NK-92 treated with Interleukin-12 subunit alpha and Interleukin-12 subunit beta, amount 100 ng/mL, for 24 hours (cell line): ENCODE results near the gene MYRIP.
"Not testable (repeated sequence)": the region's sequence is repeated elsewhere in the genome, so short reads cannot be mapped to it uniquely, and the experiment has no call there.

Experiments used
- DNase-seq: peaks from one replicate; lab custom pipeline; 2025; lab: John Stamatoyannopoulos, UW

MYRIP gene

DNA sequence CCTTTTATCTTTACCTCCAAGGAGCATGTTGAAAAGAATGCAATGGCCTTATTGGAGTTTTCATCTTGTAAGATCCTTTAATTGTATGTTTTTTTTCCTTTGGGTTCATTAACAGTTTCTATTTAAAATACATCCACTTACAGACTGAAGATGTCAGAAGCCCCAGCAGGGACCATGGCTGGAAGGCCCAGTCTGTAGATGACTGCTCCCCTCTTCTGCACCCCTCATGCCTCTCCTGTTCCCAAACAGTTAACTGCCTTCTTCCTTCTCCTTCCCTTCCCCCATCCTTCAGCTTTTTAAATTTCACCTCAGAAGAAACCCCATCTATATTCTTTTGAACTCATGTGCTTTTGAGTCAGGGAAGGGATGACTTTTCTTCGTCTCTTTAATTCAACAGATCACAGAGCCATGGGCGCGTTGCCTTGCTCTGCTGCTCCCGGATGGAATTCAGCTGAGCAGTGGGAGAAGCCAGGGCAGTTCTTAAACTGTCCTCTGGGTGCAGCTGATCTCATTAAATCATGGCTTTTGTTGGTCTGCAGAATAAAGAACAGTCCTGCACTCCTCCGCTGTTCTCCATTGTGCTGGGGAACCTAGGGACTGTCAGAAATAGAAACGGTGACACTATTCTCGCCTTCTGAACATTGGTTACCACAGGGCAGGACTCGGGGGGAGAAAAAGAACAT, 428.6 kb downstream of the MYRIP start:
- DNase-seq, result no peak

DNA sequence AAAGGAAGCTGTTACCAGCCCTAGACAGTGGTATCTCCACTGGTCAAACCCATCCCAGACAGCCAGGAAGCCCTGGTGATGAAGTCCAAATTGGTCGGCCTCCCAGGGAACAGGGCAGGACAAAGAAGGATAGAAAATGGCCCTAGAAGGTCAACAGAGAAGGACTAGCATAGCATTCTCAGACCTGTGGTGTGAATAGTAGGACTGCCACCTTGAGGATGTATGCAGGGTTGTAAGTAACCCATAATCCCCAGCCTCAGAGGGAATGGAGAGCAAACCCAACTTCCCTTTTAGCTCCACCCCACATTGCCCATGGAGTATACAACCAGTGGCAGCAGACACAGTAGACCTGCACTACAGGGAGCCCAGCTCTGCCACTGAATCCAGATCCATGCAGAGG, 431.5 kb downstream of the MYRIP start:
- no peak for DNase-seq

DNA sequence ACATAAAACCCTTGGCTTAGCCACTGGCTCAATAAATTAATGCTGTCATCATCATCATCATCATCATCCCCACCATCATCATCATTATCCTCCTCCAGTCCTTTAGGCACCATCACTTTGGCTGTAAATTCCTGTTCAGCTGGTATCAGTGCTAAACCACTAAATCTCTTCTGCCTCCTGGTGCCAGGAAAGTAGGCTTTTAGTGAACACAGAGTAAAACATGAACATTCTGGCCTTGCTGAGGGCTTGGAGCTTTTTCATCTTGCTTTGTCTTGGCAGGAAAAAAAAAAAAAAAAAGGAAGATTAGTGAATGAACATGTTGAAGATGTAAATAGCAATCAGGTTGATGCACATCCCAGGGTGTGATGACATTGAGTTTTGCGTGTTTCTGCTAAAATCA, 432.8 kb downstream of the MYRIP start:
- DNase-seq, result no peak

DNA sequence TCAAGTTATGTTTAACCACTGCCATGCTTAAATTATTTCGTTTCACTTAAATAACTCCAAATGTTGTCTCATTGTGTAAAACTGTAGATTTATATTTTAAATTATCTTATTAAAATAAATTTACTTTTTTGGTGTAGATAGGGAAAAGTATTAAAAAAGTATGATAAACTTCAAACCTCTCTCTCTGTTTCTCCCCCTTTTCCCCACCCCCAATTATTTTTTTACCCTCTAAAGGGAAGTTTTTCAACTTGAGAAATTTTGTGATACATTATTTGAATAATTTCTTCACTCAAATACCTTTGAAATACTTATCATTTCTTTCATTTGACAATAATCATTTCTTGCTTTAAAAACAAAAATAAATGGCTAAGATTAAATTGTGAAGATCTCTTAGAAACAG, 433.2 kb downstream of the MYRIP start:
- DNase-seq, result no peak

DNA sequence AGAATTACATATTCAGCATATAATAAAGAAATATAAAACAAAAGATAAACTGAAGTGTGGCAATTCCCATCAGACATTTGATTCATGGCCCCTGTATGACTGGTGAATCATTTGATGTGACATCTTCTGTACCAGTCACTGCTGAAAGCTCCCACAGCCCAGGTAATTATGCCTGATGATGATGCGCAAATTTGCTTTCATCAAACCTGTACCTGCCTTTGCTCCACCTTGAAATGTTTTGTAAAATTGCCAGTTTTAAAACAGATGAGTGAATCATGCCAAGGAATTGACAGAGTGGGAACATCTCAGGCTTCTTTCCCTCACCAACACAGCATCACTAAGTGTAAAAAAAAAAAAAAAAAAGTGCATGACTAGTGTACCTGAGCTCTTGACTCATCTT, 433.6 kb downstream of the MYRIP start:
- no peak for DNase-seq

DNA sequence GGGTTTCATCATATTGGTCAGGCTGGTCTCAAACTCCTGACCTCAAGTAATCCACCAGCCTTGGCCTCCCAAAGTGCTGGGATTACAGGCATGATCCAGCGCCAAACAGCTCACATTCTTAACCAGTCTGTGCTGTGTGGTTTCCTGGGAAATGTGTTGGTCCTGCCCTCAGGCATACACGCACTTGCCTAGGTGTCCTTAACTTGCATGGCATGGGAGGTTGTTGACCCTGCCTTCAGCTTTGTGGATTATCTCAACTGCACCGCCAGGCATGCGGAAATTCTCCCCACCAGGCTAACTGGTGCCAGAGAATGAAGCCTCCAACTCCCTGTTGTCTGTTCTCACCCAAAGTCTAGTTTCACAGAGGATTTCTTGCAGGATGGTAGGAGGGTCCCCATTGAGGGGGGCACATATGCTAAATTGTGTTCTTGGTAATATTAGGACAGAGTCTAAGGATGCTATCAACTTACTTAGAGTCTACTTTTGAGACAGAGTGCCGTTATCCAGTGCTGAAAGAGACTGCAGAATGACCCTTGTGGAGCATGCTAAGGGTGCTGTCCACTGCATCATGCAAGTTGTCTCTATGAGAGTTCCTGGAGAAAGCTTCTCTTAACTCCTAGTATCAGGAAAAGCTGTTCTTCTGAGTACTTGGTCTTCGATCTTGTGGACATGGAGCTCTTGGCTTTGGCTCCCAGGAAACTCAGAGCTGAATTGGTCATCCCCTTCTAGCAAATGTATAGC, 438.5 kb downstream of the MYRIP start:
- DNase-seq, result no peak

DNA sequence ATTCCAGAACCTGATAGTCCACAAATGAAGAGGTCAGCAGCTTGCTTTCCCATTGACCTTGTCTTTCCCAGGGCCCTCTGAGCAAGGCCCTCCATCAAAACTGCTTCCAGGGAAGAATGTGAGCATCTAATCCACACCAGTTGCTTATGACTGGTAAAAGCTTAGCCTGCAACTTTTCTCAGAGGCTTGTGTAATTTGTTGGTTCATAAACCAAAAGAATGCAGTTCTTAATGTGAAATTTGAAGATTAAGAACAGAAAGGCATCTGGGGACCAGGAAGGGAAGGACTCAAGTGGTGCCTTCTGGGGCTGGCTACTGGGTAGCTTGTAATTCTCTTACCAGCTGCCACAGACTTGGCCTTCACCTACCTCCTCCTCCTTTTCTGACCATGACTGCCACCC, 439.2 kb downstream of the MYRIP start:
- DNase-seq, result no peak

DNA sequence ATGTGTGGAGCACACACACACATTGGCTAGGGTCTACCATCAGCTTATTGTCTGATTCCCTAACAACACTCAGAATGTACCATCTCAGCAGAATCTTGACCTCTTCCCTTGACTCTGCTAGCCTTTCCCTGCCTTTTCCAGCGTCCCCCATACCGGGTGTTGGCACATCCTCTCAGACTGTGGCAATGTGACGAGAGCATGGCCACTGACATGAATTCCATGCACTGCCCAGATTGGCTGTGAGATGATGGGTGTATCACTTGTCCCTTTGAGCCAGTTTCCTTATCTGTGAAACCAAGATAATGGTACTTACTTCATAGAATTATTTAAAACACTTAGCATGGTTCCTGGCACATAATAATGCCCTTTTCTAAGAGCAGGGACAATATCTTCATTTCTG, 439.8 kb downstream of the MYRIP start:
- no peak for DNase-seq

DNA sequence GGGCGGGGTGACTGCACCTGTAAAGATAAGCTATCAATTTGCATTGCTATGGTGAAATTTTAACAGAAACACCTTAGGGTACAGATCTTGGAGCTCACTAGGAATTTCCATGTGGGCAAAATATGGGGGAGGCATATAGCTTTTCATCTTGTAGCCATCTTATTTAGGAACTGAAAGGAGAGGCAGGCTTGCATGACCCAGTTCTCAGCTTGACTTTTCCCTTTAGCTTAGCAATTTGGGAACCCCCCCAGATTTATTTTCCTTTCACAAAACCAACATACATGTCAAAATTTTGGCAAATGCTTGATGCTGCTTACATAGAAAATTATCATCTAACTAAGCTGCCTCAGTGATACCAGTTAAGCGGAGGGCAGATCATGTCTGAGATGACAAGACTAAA, 445.1 kb downstream of the MYRIP start:
- DNase-seq, result no peak

DNA sequence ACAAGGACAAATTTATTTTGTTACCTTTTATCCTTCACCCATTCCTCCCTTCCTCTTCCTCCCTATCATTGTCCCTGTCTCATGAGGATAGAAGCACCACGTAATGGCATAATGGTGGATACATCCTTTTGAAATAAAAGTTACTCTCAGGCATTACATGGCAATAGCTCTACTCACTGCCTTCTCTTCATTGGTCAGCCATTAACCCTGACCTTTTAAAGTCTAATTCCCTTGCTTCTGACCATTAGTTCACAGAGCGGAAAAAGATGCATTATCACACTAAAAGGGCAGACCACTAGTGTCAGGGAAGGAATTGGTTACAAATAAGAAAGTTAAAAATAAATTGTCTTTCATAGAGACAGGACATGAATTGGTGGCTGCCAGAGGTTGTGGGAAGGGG, 445.5 kb downstream of the MYRIP start:
- DNase-seq, result no peak

DNA sequence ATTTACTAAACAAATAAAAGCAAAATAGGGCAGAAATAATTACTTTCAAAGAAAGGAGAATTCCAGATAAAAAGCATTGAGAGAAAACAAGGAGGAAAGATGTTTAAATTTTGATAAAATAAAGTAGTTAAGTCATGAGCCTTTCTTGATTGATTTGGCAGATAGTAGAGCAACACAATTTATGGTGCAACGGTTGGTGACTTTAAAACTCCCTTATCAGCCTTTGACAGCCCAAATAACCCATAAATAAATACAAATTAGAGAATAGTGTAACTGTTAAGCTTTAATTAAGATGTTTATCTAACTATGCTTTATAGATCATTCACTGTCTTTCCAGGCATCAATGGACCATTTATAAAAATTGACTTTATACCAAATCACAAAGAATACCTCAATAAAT, 446.1 kb downstream of the MYRIP start:
- no peak for DNase-seq

DNA sequence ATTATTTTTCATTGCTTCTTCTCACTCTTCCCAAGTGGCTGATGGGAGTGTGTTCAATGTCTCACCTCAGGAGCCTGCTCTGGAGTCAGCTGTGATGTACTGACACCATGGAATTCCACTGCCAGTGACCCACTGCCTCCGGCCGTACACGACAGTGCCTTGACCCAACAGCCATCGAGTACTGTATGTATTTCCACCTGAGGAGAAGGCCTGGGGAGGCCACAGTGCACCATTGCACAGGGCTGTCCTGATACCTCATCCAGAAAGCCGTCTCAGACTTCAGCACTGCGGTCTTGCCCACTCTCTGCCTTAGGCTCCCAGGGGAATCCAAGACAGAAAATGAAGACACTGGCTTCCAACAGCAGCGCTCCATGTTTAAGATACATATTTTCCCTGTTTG, 448.7 kb downstream of the MYRIP start:
- DNase-seq, result no peak

DNA sequence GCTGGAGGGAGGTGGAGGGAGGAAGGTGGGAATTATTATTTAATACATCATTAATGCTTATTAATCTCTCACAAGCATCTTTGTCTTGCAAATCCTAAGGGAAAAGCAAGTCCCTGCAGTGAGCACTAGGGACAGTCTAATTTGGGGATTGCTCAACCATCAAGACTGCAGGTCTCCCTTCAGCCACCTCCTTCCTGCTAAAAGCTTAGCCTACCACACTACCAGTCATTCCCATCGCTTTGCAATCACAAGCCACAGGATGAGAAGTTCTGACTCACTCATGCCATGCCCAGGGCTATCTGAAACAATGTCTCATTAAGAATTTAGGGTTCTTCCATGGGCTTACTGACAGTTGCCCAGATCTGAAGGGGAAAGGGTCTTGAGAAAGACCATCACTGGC, 449.1 kb downstream of the MYRIP start:
- no peak for DNase-seq

DNA sequence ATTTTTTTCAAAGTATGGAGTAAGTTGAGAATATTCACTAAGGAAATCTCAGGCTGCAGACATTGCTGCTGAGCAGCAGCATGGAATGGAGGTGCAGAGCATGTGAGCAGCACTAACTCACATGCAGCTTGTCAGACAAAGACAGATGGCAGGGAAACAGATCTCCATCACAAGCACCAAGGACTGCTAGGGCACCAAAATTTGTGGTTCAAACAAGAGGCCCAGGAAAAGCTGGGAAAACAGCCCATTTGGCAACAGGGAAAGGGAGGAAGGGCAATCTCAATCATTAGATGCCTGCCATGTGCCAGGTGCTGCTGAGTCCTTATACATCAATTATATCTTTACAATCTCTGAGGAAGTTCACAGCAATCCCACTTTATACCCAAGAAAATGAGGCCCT, 452.9 kb downstream of the MYRIP start:
- DNase-seq, result no peak

DNA sequence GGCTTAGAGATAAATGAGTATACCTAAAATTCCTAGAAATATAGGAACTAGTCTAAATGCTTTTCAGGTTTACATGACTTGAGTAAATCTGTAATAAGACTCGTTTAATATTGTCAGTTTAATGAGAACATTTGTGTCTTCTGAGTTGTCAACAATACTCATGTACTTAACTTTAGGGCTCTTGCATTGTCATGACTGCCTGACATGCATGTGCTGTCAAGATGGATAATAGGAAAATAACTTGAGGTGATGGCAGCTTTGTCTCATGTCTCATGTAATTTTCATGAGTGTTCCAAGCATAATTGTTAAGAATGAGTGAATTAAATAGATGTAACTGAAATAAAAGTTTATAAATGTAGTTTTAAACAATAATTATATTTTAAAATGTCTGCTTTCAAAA, 455.0 kb downstream of the MYRIP start:
- DNase-seq, result no peak

DNA sequence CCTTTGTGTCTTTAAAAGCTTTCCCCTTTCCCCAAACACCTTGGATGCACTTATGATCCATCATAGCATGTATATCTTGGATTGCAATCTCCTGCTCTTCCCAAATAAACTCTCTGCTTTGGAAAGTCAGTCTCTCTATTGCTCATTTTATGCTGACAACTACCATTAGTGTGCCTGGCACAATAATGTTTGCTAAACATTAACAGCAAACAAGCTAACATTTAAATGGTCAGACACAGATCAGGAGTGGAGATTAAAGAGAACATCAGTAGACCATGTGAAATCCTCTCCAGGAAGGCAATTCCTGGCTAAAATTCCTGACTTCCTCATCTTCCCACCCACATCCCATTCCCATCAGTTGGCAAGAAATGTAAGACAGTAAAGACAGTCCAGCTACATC, 455.8 kb downstream of the MYRIP start:
- DNase-seq, result no peak

DNA sequence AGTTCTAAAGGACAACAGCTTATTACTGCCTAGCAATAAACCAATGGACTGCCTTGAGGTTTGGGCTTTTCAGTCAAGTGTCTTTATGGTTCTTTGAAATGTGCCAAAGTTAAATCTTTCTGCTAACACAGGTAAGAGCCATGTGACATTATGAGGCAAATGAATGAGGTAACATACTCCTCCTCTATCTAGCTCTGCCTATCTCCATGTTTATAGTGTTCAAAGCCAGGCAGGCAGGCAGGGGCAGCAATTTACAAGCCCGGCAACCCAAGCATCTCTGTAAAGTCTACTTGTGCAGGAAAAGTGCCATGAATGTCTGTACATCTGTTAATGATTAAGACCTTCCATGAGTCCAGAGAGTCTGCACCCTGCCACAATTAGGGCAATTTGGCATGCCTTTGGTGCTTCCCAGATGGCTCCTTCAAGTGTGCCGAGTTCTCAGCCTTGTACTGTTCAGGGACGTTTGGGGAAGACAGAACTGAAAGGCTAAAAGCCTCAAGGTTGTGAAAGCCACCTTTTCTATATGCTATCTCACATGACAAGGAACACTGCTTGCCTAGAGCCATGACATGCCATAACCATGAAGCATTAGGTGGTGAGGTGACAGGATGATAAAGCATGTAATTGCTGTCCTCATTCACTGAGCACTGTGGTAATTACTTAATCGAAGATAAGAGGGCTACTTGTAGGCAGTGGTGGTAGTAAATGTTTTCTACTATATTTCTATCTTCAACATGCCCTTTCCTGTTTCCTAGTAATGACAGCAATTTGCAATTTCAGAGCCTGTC, 458.7 kb downstream of the MYRIP start:
- DNase-seq, result no peak

DNA sequence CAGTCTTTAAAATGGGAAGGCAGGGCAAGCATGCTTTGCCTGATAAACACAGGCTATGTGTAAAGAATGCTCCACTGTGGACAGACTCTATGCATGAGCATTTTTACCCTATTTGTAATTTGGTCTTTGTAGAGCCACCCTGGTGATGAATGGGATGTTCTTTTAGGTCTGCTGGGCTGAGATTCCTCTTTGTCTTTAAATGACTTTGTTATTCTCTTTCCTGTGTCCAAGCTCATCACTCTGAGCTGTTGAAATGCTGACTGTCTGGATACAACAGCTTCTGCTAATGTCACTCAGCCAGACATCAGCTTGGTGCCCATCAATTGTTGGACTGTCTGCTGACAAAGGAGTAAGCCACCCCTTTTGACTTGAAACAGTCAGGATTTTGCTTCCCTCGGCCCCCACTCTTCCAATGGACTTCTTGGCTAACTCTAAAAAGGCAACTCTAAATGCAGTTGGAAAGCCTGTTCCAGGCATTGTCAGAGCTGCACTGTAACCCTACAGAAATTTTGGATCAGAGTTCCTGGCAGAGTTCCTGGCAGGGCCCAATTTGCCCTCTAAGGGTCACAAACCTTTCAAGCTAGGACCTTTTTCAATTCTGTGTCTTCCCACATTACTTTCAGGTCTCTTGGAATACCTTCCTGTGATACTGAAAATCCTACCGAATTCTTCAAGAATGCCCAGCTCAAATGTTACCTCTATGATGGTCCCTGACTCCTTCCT, 459.6 kb downstream of the MYRIP start:
- DNase-seq, result no peak

DNA sequence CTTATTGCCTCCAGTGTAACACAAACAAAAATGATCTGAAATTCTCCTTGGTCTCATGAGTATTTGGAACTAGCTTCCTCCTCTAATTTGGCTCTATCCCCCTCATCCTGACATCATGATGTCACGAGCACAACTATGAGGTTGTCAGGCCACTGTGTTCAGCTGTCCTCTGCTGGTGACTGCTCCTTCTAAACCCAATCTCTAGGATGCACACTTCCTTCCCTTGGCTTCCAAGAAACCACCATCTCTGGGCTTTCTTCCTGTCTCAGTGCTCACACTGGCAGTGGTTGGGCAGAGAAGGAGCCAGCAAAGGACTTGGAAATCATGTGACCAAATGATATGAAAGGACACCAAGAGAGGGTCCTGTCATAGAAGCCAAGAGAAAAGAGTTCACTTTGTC, 469.4 kb downstream of the MYRIP start:
- no peak for DNase-seq

DNA sequence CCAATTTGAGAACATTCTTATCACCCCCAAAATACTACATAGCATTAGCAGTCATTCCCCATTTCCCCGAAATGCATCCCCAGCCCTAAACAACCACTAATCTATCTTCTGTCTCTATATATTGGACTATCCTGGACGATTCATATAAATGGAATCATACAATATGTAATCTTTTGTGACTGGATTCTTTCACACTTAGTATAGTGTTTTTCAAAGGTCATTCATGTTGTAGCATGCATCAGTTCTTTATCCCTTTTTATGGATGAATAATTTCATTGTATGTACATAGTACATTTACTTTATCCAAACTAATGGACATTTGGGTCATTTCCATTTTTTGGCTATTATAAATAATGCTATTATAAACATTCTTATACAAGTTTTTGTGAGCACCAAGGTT, 472.6 kb downstream of the MYRIP start:
- DNase-seq, result no peak

DNA sequence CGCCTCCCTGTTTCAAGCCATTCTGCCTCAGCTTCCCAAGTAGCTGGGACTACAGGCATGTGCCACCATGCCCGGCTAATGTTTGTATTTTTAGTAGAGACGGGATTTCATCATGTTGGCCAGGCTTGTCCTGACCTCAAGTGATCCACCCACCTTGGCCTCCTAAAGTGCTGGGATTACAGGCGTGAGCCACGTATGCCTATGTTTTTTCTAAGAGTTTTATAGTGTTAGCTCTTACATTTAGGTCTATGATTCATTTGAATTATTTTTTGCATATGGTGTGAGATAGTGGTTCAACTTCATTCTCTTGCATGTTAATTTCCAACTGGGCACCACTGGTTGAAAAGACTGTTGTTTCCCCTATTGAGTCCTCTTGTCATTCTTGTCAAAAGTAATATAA, 473.6 kb downstream of the MYRIP start:
- DNase-seq, result not testable (repeated sequence)

DNA sequence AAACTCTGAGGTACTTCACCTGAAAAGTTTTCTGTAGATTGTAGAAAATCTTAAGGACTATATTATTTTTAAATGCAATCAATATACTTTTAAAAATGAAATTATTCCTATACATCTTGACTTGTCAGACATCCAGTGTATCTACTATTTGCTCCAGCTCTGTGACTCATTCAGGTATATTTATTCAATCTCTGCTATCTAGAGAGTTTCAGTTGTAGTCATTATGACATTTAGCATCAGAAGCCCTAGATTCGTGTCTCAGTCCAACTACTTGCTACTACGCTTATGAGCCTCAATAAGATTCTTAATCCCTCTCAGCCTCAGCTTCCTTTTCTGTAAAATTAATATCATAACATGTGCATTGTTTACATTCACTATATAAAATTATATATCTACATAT, 477.8 kb downstream of the MYRIP start:
- DNase-seq, result no peak

DNA sequence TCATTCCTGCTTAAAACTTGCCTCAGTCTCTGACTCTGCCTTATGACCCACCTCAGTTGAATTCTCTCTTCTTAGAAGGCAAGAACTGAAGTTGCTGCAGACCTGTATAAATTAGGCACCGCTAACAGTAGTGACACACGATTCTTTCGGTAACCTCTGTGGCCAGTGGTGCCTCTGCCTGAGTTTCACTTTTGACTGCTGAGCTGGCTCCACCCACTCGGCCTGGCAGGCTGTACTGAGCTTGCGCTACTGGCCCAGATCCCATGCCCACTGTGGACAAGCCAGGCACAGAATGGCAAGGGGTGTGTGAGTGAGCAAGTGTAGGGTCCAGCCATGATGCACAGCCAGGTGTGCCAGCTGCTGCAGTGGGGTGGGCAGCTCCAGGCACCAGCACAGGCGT, 481.0 kb downstream of the MYRIP start:
- no peak for DNase-seq
